Measurements from ENCODE around the gene ASMTL.

GRCh38 chrX:1361275-1361674 lies 91.4 kb downstream of the ASMTL start:
- TF ChIP-seq POLR2AphosphoS5 (IDR thresholded peaks at IDR 0.05; ENCODE audit: borderline replicate concordance, low read depth, low read length) (no peak), EZH2 (IDR thresholded peaks at IDR 0.05) (no peak)

Measured in SK-N-MC (cell line).